IMR-90 (cell line): ENCODE data around the gene SERPINC1. TPM values are rescaled to one million over a fixed set of nuclear protein-coding genes. Genes with fewer than 3 reads are reported as not detected.

Source experiments
- ATAC-seq: fragments of 200-7000 bp; cut with Tn5 transposase; 2 replicates; pipeline ENCODE4 v1.9.1; 2020; ENCODE audit warnings: low read depth, mild to moderate bottlenecking, moderate library complexity
- BruUV-seq: library from RNA; stranded (reverse); fragments of 400-500 nt; replicated peaks from 2 replicates; lab custom pipeline; 2021; lab: Mats Ljungman, UMichigan
- CTCF ChIA-PET: fragments of 300-600 bp; formaldehyde crosslinking; extraction: SDS; loops from one replicate; lab custom pipeline; 2021; ENCODE audit warnings: antibody characterized with exemption; lab: Yijun Ruan, JAX
- POLR2A ChIA-PET: fragments of 300-600 bp; sonication (Branson Sonifier 250); formaldehyde crosslinking; loops from one replicate; lab custom pipeline; 2022; ENCODE audit warnings: antibody characterized with exemption; ENCODE audit not compliant: unreplicated experiment; lab: Charles Lee
- DNase-seq: peaks from one replicate; pipeline ENCODE4 v3.0.0; 2013
- H2AFZ ChIP-seq: replicated peaks from 2 replicates; pipeline ENCODE3; 2013; ENCODE audit warnings: low read length, mild to moderate bottlenecking; ENCODE audit not compliant: poor library complexity
- H2AK5ac ChIP-seq: 2 replicates; pipeline ENCODE4 v1.6.1; 2013; ENCODE audit warnings: low read depth, low read length, inconsistent platforms
- H2AK9ac ChIP-seq: replicated peaks from 2 replicates; pipeline ENCODE3; 2013; ENCODE audit warnings: mild to moderate bottlenecking, low read depth, low read length, moderate library complexity; ENCODE audit not compliant: poor library complexity
- H2BK120ac ChIP-seq: 2 replicates; pipeline ENCODE4 v1.6.1; 2013; ENCODE audit warnings: low read depth, low read length, inconsistent platforms
- H2BK15ac ChIP-seq: 3 replicates; pipeline ENCODE4 v1.6.1; 2013; ENCODE audit warnings: low read depth, low read length, inconsistent platforms
- H2BK20ac ChIP-seq: 2 replicates; pipeline ENCODE4 v1.6.1; 2013; ENCODE audit warnings: low read depth, mild to moderate bottlenecking, inconsistent platforms, low read length, moderate library complexity
- H2BK5ac ChIP-seq: 2 replicates; pipeline ENCODE4 v1.6.1; 2013; ENCODE audit warnings: mild to moderate bottlenecking, low read depth, low read length, inconsistent platforms; ENCODE audit not compliant: poor library complexity, severe bottlenecking
- H3K14ac ChIP-seq: replicated peaks from 2 replicates; pipeline ENCODE4 v1.6.1; 2013; ENCODE audit warnings: low read depth, low read length, inconsistent platforms
- H3K18ac ChIP-seq: 2 replicates; pipeline ENCODE4 v1.6.1; 2013; ENCODE audit warnings: low read depth, low read length, control low read depth
- H3K23ac ChIP-seq: 2 replicates; pipeline ENCODE4 v1.6.1; 2013; ENCODE audit warnings: low read depth, low read length, inconsistent platforms
- H3K27ac ChIP-seq: 2 replicates; pipeline ENCODE4 v1.5.1; 2013; ENCODE audit warnings: mild to moderate bottlenecking, control low read depth, low read length; ENCODE audit not compliant: insufficient read depth
- H3K27me3 ChIP-seq: 2 replicates; pipeline ENCODE4 v1.6.1; 2013; ENCODE audit warnings: low read length; ENCODE audit not compliant: control insufficient read depth, insufficient read depth
- H3K36me3 ChIP-seq: 2 replicates; pipeline ENCODE4 v1.6.1; 2013; ENCODE audit warnings: low read length, mixed read lengths; ENCODE audit not compliant: control insufficient read depth, insufficient read depth
- H3K4ac ChIP-seq: 2 replicates; pipeline ENCODE4 v1.6.1; 2013; ENCODE audit warnings: low read depth, low read length, inconsistent platforms
- H3K4me1 ChIP-seq: 2 replicates; pipeline ENCODE4 v1.6.1; 2013; ENCODE audit warnings: low read length, mixed read lengths; ENCODE audit not compliant: control insufficient read depth, insufficient read depth
- H3K4me2 ChIP-seq: 2 replicates; pipeline ENCODE4 v1.6.1; 2013; ENCODE audit warnings: low read depth, mild to moderate bottlenecking, control low read depth, low read length, moderate library complexity
- H3K4me3 ChIP-seq: 2 replicates; pipeline ENCODE4 v1.5.1; 2013; ENCODE audit warnings: low read depth, mild to moderate bottlenecking, control low read depth, low read length, moderate library complexity; ENCODE audit not compliant: insufficient read depth
- H3K56ac ChIP-seq: 2 replicates; pipeline ENCODE4 v1.6.1; 2013; ENCODE audit warnings: low read length, inconsistent platforms; ENCODE audit not compliant: insufficient read depth; ENCODE audit errors: extremely low read depth
- H3K79me1 ChIP-seq, 2 experiments: 2 replicates each; pipeline ENCODE4 v1.6.1; 2013; ENCODE audit warnings: low read length in 2 of 2, inconsistent platforms in 1 of 2, low read depth in 1 of 2
- H3K9ac ChIP-seq: 2 replicates; pipeline ENCODE4 v1.6.1; 2013; ENCODE audit warnings: low read depth, low read length, control low read depth
- H3K9me1 ChIP-seq: 2 replicates; pipeline ENCODE4 v1.6.1; 2013; ENCODE audit warnings: low read length, inconsistent platforms; ENCODE audit not compliant: insufficient read depth
- H3K9me3 ChIP-seq: 2 replicates; pipeline ENCODE4 v1.6.1; 2013; ENCODE audit warnings: low read length; ENCODE audit not compliant: control insufficient read depth, insufficient read depth
- H4K20me1 ChIP-seq: 2 replicates; pipeline ENCODE4 v1.6.1; 2013; ENCODE audit warnings: low read length, inconsistent platforms; ENCODE audit not compliant: insufficient read depth
- H4K5ac ChIP-seq: 2 replicates; pipeline ENCODE4 v1.6.1; 2013; ENCODE audit warnings: mild to moderate bottlenecking, low read depth, low read length, control low read depth
- H4K8ac ChIP-seq, 2 experiments: 2 replicates each; pipeline ENCODE4 v1.6.1; 2013; ENCODE audit warnings: low read depth in 2 of 2, low read length in 2 of 2, control low read depth in 1 of 2, inconsistent platforms in 1 of 2
- H4K91ac ChIP-seq: 2 replicates; pipeline ENCODE4 v1.6.1; 2013; ENCODE audit warnings: low read depth, low read length, inconsistent platforms; ENCODE audit not compliant: insufficient read depth
- CEBPB ChIP-seq: IDR thresholded peaks from 2 replicates; pipeline ENCODE4 v1.6.1; 2012; ENCODE audit warnings: low read depth, low read length, improper control_type of control experiment
- CHD1 ChIP-seq: IDR thresholded peaks from 2 replicates; pipeline ENCODE4 v1.6.1; 2012; ENCODE audit warnings: low read depth, low read length, improper control_type of control experiment
- MAFK ChIP-seq: IDR thresholded peaks from 2 replicates; pipeline ENCODE4 v1.6.1; 2012; ENCODE audit warnings: low read depth, low read length, improper control_type of control experiment
- MAZ ChIP-seq: IDR thresholded peaks from 2 replicates; pipeline ENCODE4 v1.6.1; 2012; ENCODE audit warnings: low read depth, mild to moderate bottlenecking, low read length, improper control_type of control experiment, moderate library complexity, borderline replicate concordance
- MXI1 ChIP-seq: IDR thresholded peaks from 2 replicates; pipeline ENCODE4 v1.6.1; 2012; ENCODE audit warnings: low read depth, mild to moderate bottlenecking, low read length, moderate library complexity, borderline replicate concordance
- NFE2L2 ChIP-seq: fragments of 150-350 bp; IDR thresholded peaks from 2 replicates; pipeline ENCODE4 v1.6.1; 2016; ENCODE audit warnings: low read depth, mild to moderate bottlenecking, low read length
- POLR2A ChIP-seq: IDR thresholded peaks from 2 replicates; pipeline ENCODE4 v1.6.1; 2012; ENCODE audit warnings: mild to moderate bottlenecking, low read depth, low read length
- RAD21 ChIP-seq: IDR thresholded peaks from 2 replicates; pipeline ENCODE4 v1.6.1; 2012; ENCODE audit warnings: low read length, improper control_type of control experiment
- RCOR1 ChIP-seq: IDR thresholded peaks from 2 replicates; pipeline ENCODE4 v1.6.1; 2012; ENCODE audit warnings: mild to moderate bottlenecking, low read length, improper control_type of control experiment; ENCODE audit not compliant: insufficient replicate concordance
- SMC3 ChIP-seq: fragments of 150-350 bp; IDR thresholded peaks from 2 replicates; pipeline ENCODE4 v1.6.1; 2016; ENCODE audit warnings: low read depth, mild to moderate bottlenecking, antibody characterized with exemption, low read length, moderate library complexity
- WGBS, 2 experiments: methylation state at CpG; one replicate each; pipeline versions ENCODE4 v1.1.5 to v1.1.7; 2013; ENCODE audit warnings: missing lambda C conversion rate in 2 of 2; ENCODE audit not compliant: insufficient read length in 1 of 2; ENCODE audit errors: extremely low coverage in 2 of 2; 5-methylcytosine and 5-hydroxymethylcytosine counted together
- dilution Hi-C: fragments of 300-500 bp; cut with HindIII; formaldehyde crosslinking; loops from one replicate; pipeline ENCODE4 v1.14.3; 2018; ENCODE audit warnings: low sequenced_read_pairs; ENCODE audit not compliant: unreplicated experiment
- in situ Hi-C: fragments of 300-500 bp; cut with MboI; formaldehyde crosslinking; loops from 3 replicates; pipeline ENCODE4 v1.14.3; 2019; ENCODE audit warnings: low sequenced_read_pairs, inconsistent platforms, mixed read lengths
- intact Hi-C: fragments of 100-400 bp; cut with micrococcal nuclease; formaldehyde crosslinking; loops from 2 replicates; pipeline ENCODE4 v1.10.0; 2022
- polyA plus RNA-seq, 3 experiments: library from polyadenylated mRNA; depleted of rRNA; stranded (reverse); fragments of >200 nt; gene quantifications; 2 replicates each; pipeline ENCODE4 v1.2.3, GENCODE V29; 2012; ENCODE audit warnings: low replicate concordance in 1 of 3
- total RNA-seq: library from RNA; depleted of rRNA; stranded (reverse); fragments of >200 nt; gene quantifications from 2 replicates; pipeline ENCODE4 v1.2.3, GENCODE V29; 2012
- TF ChIP-seq, protein P1 (sequence below): conservative IDR thresholded peaks from 2 replicates; pipeline ENCODE4 v1.5.1; 2012; ENCODE audit warnings: mild to moderate bottlenecking, low read depth, low read length, improper control_type of control experiment
- TF ChIP-seq, protein P2 (sequence below): fragments of 150-350 bp; IDR thresholded peaks from 2 replicates; pipeline ENCODE4 v1.6.1; 2017; ENCODE audit warnings: mild to moderate bottlenecking, antibody characterized with exemption, low read length, low read depth

The SERPINC1 gene
- total and polyA plus RNA-seq, 2 of the 4 experiments (the other 2 are of a cell fraction): not detected

DNA sequence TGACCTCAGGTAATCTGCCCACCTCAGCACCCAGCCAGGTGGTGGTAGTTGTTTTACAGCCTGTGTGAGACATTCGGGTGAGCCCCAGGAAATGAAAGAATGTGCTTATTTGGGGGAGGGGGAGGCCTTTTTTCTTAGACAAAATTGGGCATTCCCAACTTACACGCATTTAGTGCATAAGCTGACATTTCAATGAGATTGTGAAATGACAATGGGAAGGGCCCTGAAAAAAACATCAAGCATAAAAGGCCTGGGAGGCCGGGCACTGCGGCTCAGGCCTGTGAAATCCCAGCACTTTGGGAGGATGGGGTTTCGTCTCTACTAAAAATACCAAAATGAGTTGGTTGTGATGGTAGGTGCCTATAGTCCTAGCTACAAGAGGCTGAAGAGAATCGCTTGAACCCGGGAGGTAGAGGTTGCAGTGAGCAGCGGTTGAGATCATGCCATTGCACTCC lies 54.3 kb downstream of the SERPINC1 start:
- no peak overlapping the region for H2BK5ac ChIP-seq
- H4K91ac ChIP-seq: no peak overlapping the region
- no peak overlapping the region for H3K4me3 ChIP-seq
- H4K8ac ChIP-seq: peak overlapping the region in 1 of 2 experiments; percentile 26; a peak in 1 of 4 replicates
- dilution Hi-C loops (no loop called here), in situ Hi-C loops (no loop called here), intact Hi-C loops (no loop called here)
- H3K9me1 ChIP-seq: no peaks in the 10 kb centered on the region
- ChIA-PET POLR2A (no interaction called here), CTCF (no interaction called here)
- no peak overlapping the region for H2BK120ac ChIP-seq
- no peak overlapping the region for H2AK9ac ChIP-seq
- no peak overlapping the region for H3K23ac ChIP-seq
- H3K27ac ChIP-seq: no peak overlapping the region
- no peak for ATAC-seq
- peaks cover 9 to 35% of the 10 kb centered on the region in 2 experiments; a peak in 3 of 4 replicates for H3K79me1 ChIP-seq
- no peak overlapping the region for H2BK20ac ChIP-seq
- H3K18ac ChIP-seq: no peak overlapping the region
- TF ChIP-seq CEBPB (0 out of 2 replicates have a peak, but pooled peaks have one; percentile 14), CHD1 (no peak), MAZ (no peak), RAD21 (no peak), POLR2A (peak; percentile 10; the same call in 1 of the 2 replicates), SMC3 (no peak), MXI1 (no peak), MAFK (no peak), RCOR1 (no peak), NFE2L2 (no peak)
- TF ChIP-seq, protein P1, sequence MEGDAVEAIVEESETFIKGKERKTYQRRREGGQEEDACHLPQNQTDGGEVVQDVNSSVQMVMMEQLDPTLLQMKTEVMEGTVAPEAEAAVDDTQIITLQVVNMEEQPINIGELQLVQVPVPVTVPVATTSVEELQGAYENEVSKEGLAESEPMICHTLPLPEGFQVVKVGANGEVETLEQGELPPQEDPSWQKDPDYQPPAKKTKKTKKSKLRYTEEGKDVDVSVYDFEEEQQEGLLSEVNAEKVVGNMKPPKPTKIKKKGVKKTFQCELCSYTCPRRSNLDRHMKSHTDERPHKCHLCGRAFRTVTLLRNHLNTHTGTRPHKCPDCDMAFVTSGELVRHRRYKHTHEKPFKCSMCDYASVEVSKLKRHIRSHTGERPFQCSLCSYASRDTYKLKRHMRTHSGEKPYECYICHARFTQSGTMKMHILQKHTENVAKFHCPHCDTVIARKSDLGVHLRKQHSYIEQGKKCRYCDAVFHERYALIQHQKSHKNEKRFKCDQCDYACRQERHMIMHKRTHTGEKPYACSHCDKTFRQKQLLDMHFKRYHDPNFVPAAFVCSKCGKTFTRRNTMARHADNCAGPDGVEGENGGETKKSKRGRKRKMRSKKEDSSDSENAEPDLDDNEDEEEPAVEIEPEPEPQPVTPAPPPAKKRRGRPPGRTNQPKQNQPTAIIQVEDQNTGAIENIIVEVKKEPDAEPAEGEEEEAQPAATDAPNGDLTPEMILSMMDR: no peak
- TF ChIP-seq, protein P2, sequence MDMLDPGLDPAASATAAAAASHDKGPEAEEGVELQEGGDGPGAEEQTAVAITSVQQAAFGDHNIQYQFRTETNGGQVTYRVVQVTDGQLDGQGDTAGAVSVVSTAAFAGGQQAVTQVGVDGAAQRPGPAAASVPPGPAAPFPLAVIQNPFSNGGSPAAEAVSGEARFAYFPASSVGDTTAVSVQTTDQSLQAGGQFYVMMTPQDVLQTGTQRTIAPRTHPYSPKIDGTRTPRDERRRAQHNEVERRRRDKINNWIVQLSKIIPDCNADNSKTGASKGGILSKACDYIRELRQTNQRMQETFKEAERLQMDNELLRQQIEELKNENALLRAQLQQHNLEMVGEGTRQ: no peak
- 86% methylated on average over 2 of the region's 8 CpGs; no CpG with 5 or more reads in 1 of the 2 experiments for WGBS, 2 experiments
- H2AFZ ChIP-seq: no peak overlapping the region
- no peak overlapping the region for H3K56ac ChIP-seq
- no peaks in the 10 kb centered on the region for H3K9me3 ChIP-seq
- no peaks in the 10 kb centered on the region for H3K4me1 ChIP-seq
- no peak overlapping the region; the same call in 1 of the 2 replicates for H3K14ac ChIP-seq
- H3K9ac ChIP-seq: no peak overlapping the region
- H3K27me3 ChIP-seq: no peaks in the 10 kb centered on the region
- peaks cover 44% of the 10 kb centered on the region for H3K36me3 ChIP-seq
- no peak overlapping the region for H3K4me2 ChIP-seq
- H4K5ac ChIP-seq: no peak overlapping the region
- BruUV-seq: no TSS peak
- peaks cover 68% of the 10 kb centered on the region for H4K20me1 ChIP-seq
- DNase-seq: no peak
- no peak overlapping the region for H2BK15ac ChIP-seq
- H2AK5ac ChIP-seq: no peak overlapping the region
- no peak overlapping the region for H3K4ac ChIP-seq
